GM19193 (cell line): ENCODE measurements around the gene CROCC2.

Experiments
- POLR2A ChIP-seq: IDR thresholded peaks from 4 replicates; pipeline ENCODE4 v1.6.1; 2011; ENCODE audit not compliant: insufficient read depth, insufficient read length; ENCODE audit errors: extremely low read depth

Gene CROCC2

GRCh38 chr2:240894836-240895558, 11.1 kb upstream of the CROCC2 start:
- no peak for TF ChIP-seq POLR2A

GRCh38 chr2:240895656-240896388, 10.3 kb upstream of the CROCC2 start, which contains the start of gene MAB21L4:
TSS of gene MAB21L4 (minus strand) at chr2:240896156. CDS start at chr2:240895997, 159 bp downstream.
- no peak for TF ChIP-seq POLR2A

GRCh38 chr2:240896394-240896793, 9.7 kb upstream of the CROCC2 start:
- TF ChIP-seq POLR2A: no peak

- TF ChIP-seq POLR2A: no peak
Measured at GRCh38 chr2:240896871-240897692, 9.1 kb upstream of the CROCC2 start.

GRCh38 chr2:240898108-240898730, 7.9 kb upstream of the CROCC2 start:
- TF ChIP-seq POLR2A: no peak

- TF ChIP-seq POLR2A: no peak
Measured at GRCh38 chr2:240898731-240899467, 7.2 kb upstream of the CROCC2 start.

- TF ChIP-seq POLR2A: no peak
Measured at GRCh38 chr2:240899468-240899865, 6.7 kb upstream of the CROCC2 start.

GRCh38 chr2:240900141-240900860, 5.8 kb upstream of the CROCC2 start:
- no peak for TF ChIP-seq POLR2A

GRCh38 chr2:240901986-240902614, 4.0 kb upstream of the CROCC2 start:
- TF ChIP-seq POLR2A: no peak

- no peak for TF ChIP-seq POLR2A
Measured at GRCh38 chr2:240902615-240903041, 3.5 kb upstream of the CROCC2 start.

- no peak for TF ChIP-seq POLR2A
Measured at GRCh38 chr2:240903191-240904060, 2.7 kb upstream of the CROCC2 start.
